Measurements from ENCODE around the gene SLC38A8.

Gene SLC38A8

GRCh38 chr16:84058211-84058610, 15.6 kb upstream of the SLC38A8 start:
- DNase-seq (ENCODE audit: low read depth): no peak
- no peak for TF ChIP-seq CTCF (IDR thresholded peaks at IDR 0.05; ENCODE audit: control insufficient read depth, insufficient read depth, low read depth, low read length, missing control alignments)
- no peak overlapping the region for H3K4me3 ChIP-seq (ENCODE audit: control insufficient read depth, low read depth, low read length)

- H3K4me3 ChIP-seq (ENCODE audit: control insufficient read depth, low read depth, low read length): no peak overlapping the region
- no peak for DNase-seq (ENCODE audit: low read depth)
- no peak for TF ChIP-seq CTCF (IDR thresholded peaks at IDR 0.05; ENCODE audit: control insufficient read depth, insufficient read depth, low read depth, low read length, missing control alignments)
Measured at GRCh38 chr16:84056933-84057332, 14.3 kb upstream of the SLC38A8 start.

- no peak for DNase-seq (ENCODE audit: low read depth)
- no peak overlapping the region for H3K4me3 ChIP-seq (ENCODE audit: control insufficient read depth, low read depth, low read length)
- TF ChIP-seq CTCF (IDR thresholded peaks at IDR 0.05; ENCODE audit: control insufficient read depth, insufficient read depth, low read depth, low read length, missing control alignments): no peak
Measured at GRCh38 chr16:84055801-84056634, 13.4 kb upstream of the SLC38A8 start.

- DNase-seq (ENCODE audit: low read depth): no peak
- TF ChIP-seq CTCF (IDR thresholded peaks at IDR 0.05; ENCODE audit: control insufficient read depth, insufficient read depth, low read depth, low read length, missing control alignments): no peak
- no peak overlapping the region for H3K4me3 ChIP-seq (ENCODE audit: control insufficient read depth, low read depth, low read length)
Measured at GRCh38 chr16:84055366-84055765, 12.8 kb upstream of the SLC38A8 start.

- DNase-seq (ENCODE audit: low read depth): no peak
- no peak overlapping the region for H3K4me3 ChIP-seq (ENCODE audit: control insufficient read depth, low read depth, low read length)
- no peak for TF ChIP-seq CTCF (IDR thresholded peaks at IDR 0.05; ENCODE audit: control insufficient read depth, insufficient read depth, low read depth, low read length, missing control alignments)
Measured at GRCh38 chr16:84054916-84055315, 12.3 kb upstream of the SLC38A8 start.

GRCh38 chr16:84054271-84054670, 11.7 kb upstream of the SLC38A8 start:
- no peak for TF ChIP-seq CTCF (IDR thresholded peaks at IDR 0.05; ENCODE audit: control insufficient read depth, insufficient read depth, low read depth, low read length, missing control alignments)
- no peak overlapping the region for H3K4me3 ChIP-seq (ENCODE audit: control insufficient read depth, low read depth, low read length)
- DNase-seq (ENCODE audit: low read depth): no peak
